OCI-LY3 (cell line): ENCODE measurements around the gene PLB1.

Experiments used
- EZH2phosphoT487 ChIP-seq: fragments of 200-600 bp; shearing (Covaris generic); IDR thresholded peaks from 2 replicates; pipeline ENCODE4 v1.6.1; 2018; ENCODE audit warnings: antibody characterized with exemption, mixed run types, low read depth
- TF ChIP-seq, protein P1 (sequence below): fragments of 200-600, 300-600 bp; sonication (generic); IDR thresholded peaks from 2 replicates; pipeline ENCODE4 v1.5.1; 2014; ENCODE audit warnings: antibody characterized with exemption, low read length, low read depth

DNA sequence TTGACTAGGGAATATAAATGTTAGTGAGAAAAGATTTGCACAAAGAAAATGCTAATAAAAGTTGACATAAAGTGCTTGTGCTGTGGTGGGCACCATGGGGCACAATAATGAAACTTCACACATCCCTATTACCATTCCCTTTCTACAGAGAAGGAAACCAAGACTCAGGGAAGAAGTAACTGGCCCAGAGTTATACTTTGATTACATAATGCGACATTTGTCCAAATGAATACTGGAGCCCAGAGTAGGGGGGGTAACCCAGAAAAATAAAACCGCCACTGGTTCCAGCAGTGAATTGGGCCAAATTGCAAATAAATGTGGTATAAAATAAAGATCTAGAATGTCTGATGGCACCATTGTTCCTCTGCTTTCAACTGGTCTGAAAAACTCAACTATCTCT is 149.7 kb downstream of the PLB1 start:
- TF ChIP-seq, protein P1, sequence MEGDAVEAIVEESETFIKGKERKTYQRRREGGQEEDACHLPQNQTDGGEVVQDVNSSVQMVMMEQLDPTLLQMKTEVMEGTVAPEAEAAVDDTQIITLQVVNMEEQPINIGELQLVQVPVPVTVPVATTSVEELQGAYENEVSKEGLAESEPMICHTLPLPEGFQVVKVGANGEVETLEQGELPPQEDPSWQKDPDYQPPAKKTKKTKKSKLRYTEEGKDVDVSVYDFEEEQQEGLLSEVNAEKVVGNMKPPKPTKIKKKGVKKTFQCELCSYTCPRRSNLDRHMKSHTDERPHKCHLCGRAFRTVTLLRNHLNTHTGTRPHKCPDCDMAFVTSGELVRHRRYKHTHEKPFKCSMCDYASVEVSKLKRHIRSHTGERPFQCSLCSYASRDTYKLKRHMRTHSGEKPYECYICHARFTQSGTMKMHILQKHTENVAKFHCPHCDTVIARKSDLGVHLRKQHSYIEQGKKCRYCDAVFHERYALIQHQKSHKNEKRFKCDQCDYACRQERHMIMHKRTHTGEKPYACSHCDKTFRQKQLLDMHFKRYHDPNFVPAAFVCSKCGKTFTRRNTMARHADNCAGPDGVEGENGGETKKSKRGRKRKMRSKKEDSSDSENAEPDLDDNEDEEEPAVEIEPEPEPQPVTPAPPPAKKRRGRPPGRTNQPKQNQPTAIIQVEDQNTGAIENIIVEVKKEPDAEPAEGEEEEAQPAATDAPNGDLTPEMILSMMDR, result no peak
- no peak for TF ChIP-seq EZH2phosphoT487
